Measurements from ENCODE around the gene DAP.

DAP gene

DNA sequence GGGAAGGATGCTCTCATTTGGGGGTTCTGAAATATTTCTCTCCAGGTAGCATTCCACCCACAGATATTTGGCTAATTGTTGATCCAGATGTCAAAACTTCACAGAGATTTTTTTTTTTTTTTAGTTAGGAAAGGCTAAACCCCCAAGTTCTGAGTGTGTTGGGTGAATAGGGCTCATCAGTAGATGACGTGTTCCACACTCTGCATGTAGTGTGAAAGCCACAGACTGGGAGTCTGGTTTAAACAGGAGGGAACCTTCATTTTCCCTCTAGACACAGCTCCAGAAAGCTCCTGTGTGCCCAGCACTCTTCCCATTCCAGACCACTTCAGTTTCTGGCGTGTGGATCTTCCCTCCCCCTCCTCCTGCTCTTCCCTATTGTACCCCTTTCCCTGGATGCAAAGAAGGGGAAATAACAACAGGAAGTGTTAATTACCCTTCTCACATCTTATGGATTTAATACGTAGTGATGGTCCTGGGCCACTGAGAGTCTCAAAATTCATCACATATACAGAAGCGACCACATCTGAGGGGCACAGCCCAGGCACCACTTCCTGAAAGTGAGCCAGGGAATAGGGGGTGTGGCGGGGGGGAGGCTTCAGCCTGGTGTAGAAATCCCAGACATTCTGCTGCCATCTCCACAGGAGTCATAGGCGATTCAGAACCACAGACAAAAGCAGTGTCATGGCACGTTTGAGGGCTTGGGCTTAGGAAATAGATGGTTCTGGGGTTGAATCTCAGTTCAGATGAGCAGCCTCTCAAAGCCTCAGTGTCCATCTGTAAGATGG lies 65.1 kb downstream of the DAP start:
- Histone ChIP-seq H3K36me3 (ENCODE audit: control insufficient read depth in 4 of 4, insufficient read depth in 4 of 4, low read length in 3 of 4) (peaks cover 2 to 56% (median 8%) of the 10 kb centered on the region in 4 experiments), H3K4me1 (ENCODE audit: control extremely low read depth in 1 of 4, control insufficient read depth in 4 of 4, insufficient read depth in 4 of 4, low read length in 3 of 4) (peaks cover 0 to 9% (median 2%) of the 10 kb centered on the region in 4 experiments), H3K9me3 (ENCODE audit: control extremely low read depth in 1 of 5, control insufficient read depth in 4 of 5, insufficient read depth in 2 of 5, low read depth in 1 of 5, low read length in 4 of 5) (no peaks in the 10 kb centered on the region), H3K27me3 (replicated peaks in 2 of 5; ENCODE audit: control insufficient read depth in 4 of 5, insufficient read depth in 5 of 5, low read length in 4 of 5) (no peaks in the 10 kb centered on the region), H3K4me3 (ENCODE audit: control insufficient read depth in 1 of 7, extremely low read depth in 1 of 7, insufficient read depth in 4 of 7, low read depth in 2 of 7, low read length in 6 of 7) (no peak overlapping the region), H3K27ac (ENCODE audit: insufficient read depth in 1 of 2, low read depth in 1 of 2, low read length in 2 of 2, poor library complexity in 1 of 2, severe bottlenecking in 2 of 2) (no peak overlapping the region)
- CTCF ChIA-PET = interaction anchor here (1.0 to 9.1 kb wide), 11 partner anchors 11 to 1021 kb away, joined by 3 to 78 read pairs (median 4); no protein-coding TSS in a partner anchor
- DNase-seq = peak in 1 of 3 donors; percentile 6
- POLR2A ChIA-PET = no interaction called here
- 83% methylated on average over 3 of the region's 7 CpGs for WGBS (ENCODE audit: insufficient coverage)

- H3K4me3 ChIP-seq (ENCODE audit: control insufficient read depth in 1 of 7, extremely low read depth in 1 of 7, insufficient read depth in 4 of 7, low read depth in 2 of 7, low read length in 6 of 7) = peak overlapping the region in 1 of 7 experiments; percentile 26
- no peak overlapping the region for H3K27ac ChIP-seq (ENCODE audit: insufficient read depth in 1 of 2, low read depth in 1 of 2, low read length in 2 of 2, poor library complexity in 1 of 2, severe bottlenecking in 2 of 2)
- no peaks in the 10 kb centered on the region for H3K27me3 ChIP-seq (replicated peaks in 2 of 5; ENCODE audit: control insufficient read depth in 4 of 5, insufficient read depth in 5 of 5, low read length in 4 of 5)
- WGBS (ENCODE audit: insufficient coverage) = 10% methylated on average over 9 of the region's 14 CpGs
- DNase-seq = peak; percentile 54 to 59 (median 54)
- ChIA-PET POLR2A (no interaction called here), CTCF (interaction anchor here (1.0 to 9.1 kb wide), 12 partner anchors 10 to 1022 kb away, joined by 3 to 78 read pairs (median 4); no protein-coding TSS in a partner anchor)
- peaks cover 0 to 9% (median 2%) of the 10 kb centered on the region in 4 experiments for H3K4me1 ChIP-seq (ENCODE audit: control extremely low read depth in 1 of 4, control insufficient read depth in 4 of 4, insufficient read depth in 4 of 4, low read length in 3 of 4)
- H3K36me3 ChIP-seq (ENCODE audit: control insufficient read depth in 4 of 4, insufficient read depth in 4 of 4, low read length in 3 of 4) = peaks cover 2 to 53% (median 6%) of the 10 kb centered on the region in 4 experiments
- H3K9me3 ChIP-seq (ENCODE audit: control extremely low read depth in 1 of 5, control insufficient read depth in 4 of 5, insufficient read depth in 2 of 5, low read depth in 1 of 5, low read length in 4 of 5) = no peaks in the 10 kb centered on the region
These were observed 65.9 kb downstream of the DAP start for GRCh38 chr5:10695055-10695649.

DNA sequence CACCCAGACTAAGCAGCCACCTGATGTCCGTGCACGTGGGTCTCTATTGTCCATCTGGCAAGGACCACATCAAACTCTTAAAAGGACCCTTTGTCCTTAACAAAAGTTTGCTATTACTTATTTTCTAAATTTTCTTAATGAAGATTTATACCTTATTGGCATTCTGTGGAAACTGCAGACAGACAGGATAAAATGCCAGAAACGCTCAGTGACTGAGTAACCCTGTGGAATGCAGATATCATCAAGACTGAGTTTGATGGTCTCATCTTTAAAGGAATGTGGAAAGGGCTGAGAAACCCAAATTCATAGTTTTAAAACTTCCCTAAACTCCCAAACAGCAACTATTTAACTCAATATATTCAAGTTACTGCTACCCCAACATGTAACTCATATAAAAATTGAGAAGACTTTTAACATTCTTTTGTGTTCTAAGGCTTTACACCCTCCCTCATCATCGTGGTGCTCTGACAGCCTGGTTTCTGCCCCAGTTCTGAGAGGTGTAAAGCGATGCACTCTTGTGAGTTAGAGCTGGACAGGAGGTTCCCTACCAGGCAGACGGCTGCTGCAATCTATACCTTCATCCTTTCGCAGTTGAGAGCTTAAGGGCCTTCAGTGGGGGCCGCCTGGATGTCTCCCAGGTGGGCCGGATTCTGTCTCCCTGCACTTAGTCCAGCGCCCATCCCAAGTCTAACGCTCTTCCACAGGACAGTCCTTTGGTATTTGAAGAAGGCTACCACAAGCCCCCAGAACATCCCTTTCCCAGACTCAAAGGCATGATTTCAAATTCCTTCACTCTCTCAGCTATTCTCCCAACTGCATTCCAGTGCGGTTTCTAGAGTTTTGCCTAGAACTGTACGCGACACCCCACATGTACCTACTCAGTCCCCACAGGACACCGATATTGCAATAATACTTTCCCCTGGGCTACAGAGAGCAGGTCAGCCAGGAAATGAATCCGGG lies 68.9 kb downstream of the DAP start:
- Histone ChIP-seq H3K9me3 (ENCODE audit: control extremely low read depth in 1 of 5, control insufficient read depth in 4 of 5, insufficient read depth in 2 of 5, low read depth in 1 of 5, low read length in 4 of 5) (peaks cover 0 to 7% (median 0%) of the 10 kb centered on the region in 5 experiments), H3K27ac (ENCODE audit: insufficient read depth in 1 of 2, low read depth in 1 of 2, low read length in 2 of 2, poor library complexity in 1 of 2, severe bottlenecking in 2 of 2) (no peak overlapping the region), H3K4me1 (ENCODE audit: control extremely low read depth in 1 of 4, control insufficient read depth in 4 of 4, insufficient read depth in 4 of 4, low read length in 3 of 4) (peaks cover 0 to 9% (median 2%) of the 10 kb centered on the region in 4 experiments), H3K36me3 (ENCODE audit: control insufficient read depth in 4 of 4, insufficient read depth in 4 of 4, low read length in 3 of 4) (peaks cover 4 to 52% (median 8%) of the 10 kb centered on the region in 4 experiments), H3K4me3 (ENCODE audit: control insufficient read depth in 1 of 7, extremely low read depth in 1 of 7, insufficient read depth in 4 of 7, low read depth in 2 of 7, low read length in 6 of 7) (no peak overlapping the region), H3K27me3 (replicated peaks in 2 of 5; ENCODE audit: control insufficient read depth in 4 of 5, insufficient read depth in 5 of 5, low read length in 4 of 5) (no peaks in the 10 kb centered on the region)
- POLR2A ChIA-PET = no interaction called here
- no peak for DNase-seq
- CTCF ChIA-PET = interaction anchor here (1.5 to 9.1 kb wide), 2 partner anchors 84 to 239 kb away, joined by 4 to 78 read pairs; no protein-coding TSS in a partner anchor
- 100% methylated on average over 16 of the region's 16 CpGs for WGBS (ENCODE audit: insufficient coverage)

- no peak overlapping the region for H3K4me3 ChIP-seq (ENCODE audit: control insufficient read depth in 1 of 7, extremely low read depth in 1 of 7, insufficient read depth in 4 of 7, low read depth in 2 of 7, low read length in 6 of 7)
- ChIA-PET CTCF (interaction anchor here (0.8 to 9.1 kb wide), 7 partner anchors 12 to 576 kb away, joined by 3 to 78 read pairs (median 5); no protein-coding TSS in a partner anchor), POLR2A (no interaction called here)
- H3K4me1 ChIP-seq (ENCODE audit: control extremely low read depth in 1 of 4, control insufficient read depth in 4 of 4, insufficient read depth in 4 of 4, low read length in 3 of 4) = peaks cover 0 to 4% (median 0%) of the 10 kb centered on the region in 4 experiments
- H3K9me3 ChIP-seq (ENCODE audit: control extremely low read depth in 1 of 5, control insufficient read depth in 4 of 5, insufficient read depth in 2 of 5, low read depth in 1 of 5, low read length in 4 of 5) = peaks cover 0 to 14% (median 0%) of the 10 kb centered on the region in 5 experiments
- H3K27me3 ChIP-seq (replicated peaks in 2 of 5; ENCODE audit: control insufficient read depth in 4 of 5, insufficient read depth in 5 of 5, low read length in 4 of 5) = no peaks in the 10 kb centered on the region
- no peak overlapping the region for H3K27ac ChIP-seq (ENCODE audit: insufficient read depth in 1 of 2, low read depth in 1 of 2, low read length in 2 of 2, poor library complexity in 1 of 2, severe bottlenecking in 2 of 2)
- 100% methylated on average over 4 of the region's 14 CpGs for WGBS (ENCODE audit: insufficient coverage)
- no peak for DNase-seq
- peaks cover 4 to 55% (median 12%) of the 10 kb centered on the region in 4 experiments for H3K36me3 ChIP-seq (ENCODE audit: control insufficient read depth in 4 of 4, insufficient read depth in 4 of 4, low read length in 3 of 4)
These were observed 70.3 kb downstream of the DAP start for GRCh38 chr5:10690460-10691440.

GRCh38 chr5:10689391-10690081 lies 71.5 kb downstream of the DAP start:
- no peak overlapping the region for H3K4me3 ChIP-seq (ENCODE audit: control insufficient read depth in 1 of 7, extremely low read depth in 1 of 7, insufficient read depth in 4 of 7, low read depth in 2 of 7, low read length in 6 of 7)
- ChIA-PET POLR2A (no interaction called here), CTCF (interaction anchor here (0.8 to 9.1 kb wide), 9 partner anchors 13 to 237 kb away, joined by 3 to 78 read pairs (median 4); no protein-coding TSS in a partner anchor)
- peaks cover 4 to 65% (median 15%) of the 10 kb centered on the region in 4 experiments for H3K36me3 ChIP-seq (ENCODE audit: control insufficient read depth in 4 of 4, insufficient read depth in 4 of 4, low read length in 3 of 4)
- no peaks in the 10 kb centered on the region for H3K27me3 ChIP-seq (replicated peaks in 2 of 5; ENCODE audit: control insufficient read depth in 4 of 5, insufficient read depth in 5 of 5, low read length in 4 of 5)
- no peaks in the 10 kb centered on the region for H3K4me1 ChIP-seq (ENCODE audit: control extremely low read depth in 1 of 4, control insufficient read depth in 4 of 4, insufficient read depth in 4 of 4, low read length in 3 of 4)
- H3K9me3 ChIP-seq (ENCODE audit: control extremely low read depth in 1 of 5, control insufficient read depth in 4 of 5, insufficient read depth in 2 of 5, low read depth in 1 of 5, low read length in 4 of 5) = peaks cover 0 to 14% (median 0%) of the 10 kb centered on the region in 5 experiments
- peak; percentile 41 to 81 (median 75) for DNase-seq
- no peak overlapping the region for H3K27ac ChIP-seq (ENCODE audit: insufficient read depth in 1 of 2, low read depth in 1 of 2, low read length in 2 of 2, poor library complexity in 1 of 2, severe bottlenecking in 2 of 2)
- WGBS (ENCODE audit: insufficient coverage) = 89% methylated on average over 11 of the region's 11 CpGs

All from common myeloid progenitor, CD34-positive (primary cell).